Smooth muscle cell (in vitro differentiated cells): ENCODE data around the gene VDR. TPM values are rescaled to one million over a fixed set of nuclear protein-coding genes. Genes with fewer than 3 reads are reported as not detected.

ENCODE experiments used
- DNase-seq: peaks from one replicate; lab custom pipeline; 2025; ENCODE audit not compliant: unreplicated experiment; lab: John Stamatoyannopoulos, UW
- H2AFZ ChIP-seq: fragments of 200-600 bp; sonication (generic); 2 replicates; pipeline ENCODE4 v1.6.0; 2016; ENCODE audit warnings: antibody characterized with exemption, low read depth, mild to moderate bottlenecking
- H3F3A ChIP-seq: fragments of 200-600 bp; sonication (generic); 2 replicates; pipeline ENCODE4 v1.6.0; 2017; ENCODE audit warnings: antibody characterized with exemption, low read depth
- H3K27ac ChIP-seq: fragments of 200-600 bp; sonication (generic); 2 replicates; pipeline ENCODE4 v1.5.1; 2016; ENCODE audit warnings: low read depth, mild to moderate bottlenecking
- H3K27me3 ChIP-seq: fragments of 200-600 bp; sonication (generic); 2 replicates; pipeline ENCODE4 v1.6.1; 2016; ENCODE audit warnings: low read depth, mild to moderate bottlenecking
- H3K36me3 ChIP-seq: fragments of 200-600 bp; sonication (generic); 2 replicates; pipeline ENCODE4 v1.5.1; 2016; ENCODE audit warnings: low read depth
- H3K4me1 ChIP-seq: fragments of 200-600 bp; sonication (generic); 2 replicates; pipeline ENCODE4 v1.5.1; 2016; ENCODE audit warnings: low read depth
- H3K4me2 ChIP-seq: fragments of 200-600 bp; sonication (generic); 2 replicates; pipeline ENCODE4 v1.6.0; 2016; ENCODE audit warnings: mild to moderate bottlenecking
- H3K4me3 ChIP-seq: fragments of 200-600 bp; sonication (generic); 2 replicates; pipeline ENCODE4 v1.5.1; 2016; ENCODE audit warnings: mild to moderate bottlenecking
- H3K79me2 ChIP-seq: fragments of 200-600 bp; sonication (generic); 2 replicates; pipeline ENCODE4 v1.6.0; 2016; ENCODE audit warnings: low read depth, mild to moderate bottlenecking
- H3K9ac ChIP-seq: fragments of 200-600 bp; sonication (generic); 2 replicates; pipeline ENCODE4 v1.6.0; 2016; ENCODE audit warnings: low read depth
- H3K9me3 ChIP-seq: fragments of 200-600 bp; sonication (generic); replicated peaks from 2 replicates; pipeline ENCODE4 v1.5.1; 2016; ENCODE audit warnings: low read depth
- H4K20me1 ChIP-seq: fragments of 200-600 bp; sonication (generic); 2 replicates; pipeline ENCODE4 v1.6.0; 2016; ENCODE audit warnings: low read depth
- CTCF ChIP-seq: fragments of 200-600 bp; sonication (generic); IDR thresholded peaks from 2 replicates; pipeline ENCODE4 v1.5.1; 2017; ENCODE audit warnings: borderline replicate concordance, mild to moderate bottlenecking, antibody characterized with exemption; ENCODE audit not compliant: insufficient read depth, poor library complexity, severe bottlenecking
- WGBS: methylation state at CpG from one replicate; pipeline ENCODE4 v1.1.7; 2016; ENCODE audit warnings: low lambda C conversion rate; 5-methylcytosine and 5-hydroxymethylcytosine counted together
- polyA plus RNA-seq: library from polyadenylated mRNA; unstranded; fragments of >200 nt; fragmentation: Nextera tagmentation; extraction: Ambion mirVana; gene quantifications from 2 replicates; pipeline ENCODE4 v1.2.1, GENCODE V29; 2016
- total RNA-seq: library from RNA; depleted of rRNA; stranded (reverse); fragments of >200 nt; gene quantifications from 2 replicates; pipeline ENCODE4 v1.2.3, GENCODE V29; 2014

Gene VDR
- total and polyA plus RNA-seq, 2 experiments from 2014 or later = 8.0 to 16.5 TPM

- Histone ChIP-seq H3K4me1 (peaks cover 27% of the 10 kb centered on the region), H3F3A (peaks cover 25% of the 10 kb centered on the region), H3K36me3 (no peaks in the 10 kb centered on the region), H3K4me2 (no peak overlapping the region), H3K27ac (peak overlapping the region; percentile 97), H4K20me1 (peaks cover 11% of the 10 kb centered on the region), H3K79me2 (peaks cover 19% of the 10 kb centered on the region), H3K4me3 (no peak overlapping the region), H3K27me3 (no peaks in the 10 kb centered on the region), H2AFZ (peak overlapping the region; percentile 21), H3K9ac (no peak overlapping the region), H3K9me3 (no peaks in the 10 kb centered on the region)
- 90% methylated on average over 3 of the region's 3 CpGs for WGBS
- no peak for DNase-seq
- TF ChIP-seq CTCF = no peak
These were observed 81.9 kb downstream of the VDR start for GRCh38 chr12:47822863-47823262.

GRCh38 chr12:47822401-47822800, 82.4 kb downstream of the VDR start:
- Histone ChIP-seq H3K9me3 (no peaks in the 10 kb centered on the region), H3K27me3 (no peaks in the 10 kb centered on the region), H3K79me2 (peaks cover 23% of the 10 kb centered on the region), H3K4me2 (peak overlapping the region; percentile 96), H3K4me1 (peaks cover 32% of the 10 kb centered on the region), H4K20me1 (peaks cover 16% of the 10 kb centered on the region), H3K9ac (no peak overlapping the region), H3F3A (peaks cover 25% of the 10 kb centered on the region), H3K36me3 (no peaks in the 10 kb centered on the region), H3K4me3 (no peak overlapping the region), H3K27ac (peak overlapping the region; percentile 97), H2AFZ (peak overlapping the region; percentile 21)
- no peak for DNase-seq
- whole genome bisulfite sequencing = 54% methylated on average over 2 of the region's 2 CpGs
- TF ChIP-seq CTCF = no peak

- no peak for DNase-seq
- Histone ChIP-seq H3K27me3 (no peaks in the 10 kb centered on the region), H4K20me1 (peaks cover 24% of the 10 kb centered on the region), H3K79me2 (peaks cover 34% of the 10 kb centered on the region), H3K9ac (peak overlapping the region; percentile 91), H3F3A (peaks cover 26% of the 10 kb centered on the region), H3K4me1 (peaks cover 40% of the 10 kb centered on the region), H3K4me3 (peak overlapping the region; percentile 76), H3K36me3 (no peaks in the 10 kb centered on the region), H3K27ac (peak overlapping the region; percentile 97), H2AFZ (peak overlapping the region; percentile 6), H3K4me2 (peak overlapping the region; percentile 96), H3K9me3 (no peaks in the 10 kb centered on the region)
- TF ChIP-seq CTCF = no peak
- 62% methylated on average over 4 of the region's 4 CpGs for WGBS
These were observed 83.5 kb downstream of the VDR start for GRCh38 chr12:47821346-47821706.

- 9% methylated on average over 17 of the region's 17 CpGs for WGBS
- TF ChIP-seq CTCF = no peak
- Histone ChIP-seq H4K20me1 (peaks cover 28% of the 10 kb centered on the region), H3K9ac (peak overlapping the region; percentile 91), H3F3A (peaks cover 29% of the 10 kb centered on the region), H3K27ac (peak overlapping the region; percentile 97), H3K27me3 (no peaks in the 10 kb centered on the region), H3K4me1 (peaks cover 40% of the 10 kb centered on the region), H3K4me3 (peak overlapping the region; percentile 76), H3K9me3 (no peaks in the 10 kb centered on the region), H3K36me3 (no peaks in the 10 kb centered on the region), H3K79me2 (peaks cover 39% of the 10 kb centered on the region), H2AFZ (peak overlapping the region; percentile 6), H3K4me2 (peak overlapping the region; percentile 96)
- peak; percentile 62 for DNase-seq
These were observed 84.0 kb downstream of the VDR start for GRCh38 chr12:47820631-47821345.
